Measurements from ENCODE around the gene PDZD2.
"Not testable (repeated sequence)": the region's sequence is repeated elsewhere in the genome, so short reads cannot be mapped to it uniquely, and the experiment has no call there.

PDZD2 gene

DNA sequence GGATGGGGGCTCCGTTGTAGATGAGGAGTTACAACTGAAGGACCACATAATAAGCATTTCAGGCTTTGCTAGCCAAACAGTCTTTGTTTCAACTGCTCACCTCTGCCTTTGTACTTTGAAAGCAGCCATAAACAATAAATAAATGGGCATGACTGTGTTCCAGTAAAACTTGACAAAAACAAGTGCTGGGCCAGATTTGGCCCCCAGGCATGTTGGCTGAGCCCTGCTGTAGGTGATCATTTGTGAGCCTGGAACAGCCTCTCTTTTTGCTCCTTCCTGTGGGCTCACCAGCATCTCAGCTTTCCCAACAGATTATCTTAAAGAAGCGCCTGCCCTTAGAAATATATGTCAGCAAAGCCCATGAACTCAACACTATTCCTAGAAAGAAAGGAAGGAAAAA lies 385.8 kb downstream of the PDZD2 start:
- Mint-ChIP-seq H3K27ac (no peak overlapping the region), H3K4me3 (no peak overlapping the region), H3K27me3 (no peaks in the 10 kb centered on the region), H3K36me3 (ENCODE audit: low read depth) (no peaks in the 10 kb centered on the region), H3K4me1 (peaks cover 6% of the 10 kb centered on the region), H3K9me3 (no peaks in the 10 kb centered on the region)
- ATAC-seq (no peak), DNase-seq (no peak)

DNA sequence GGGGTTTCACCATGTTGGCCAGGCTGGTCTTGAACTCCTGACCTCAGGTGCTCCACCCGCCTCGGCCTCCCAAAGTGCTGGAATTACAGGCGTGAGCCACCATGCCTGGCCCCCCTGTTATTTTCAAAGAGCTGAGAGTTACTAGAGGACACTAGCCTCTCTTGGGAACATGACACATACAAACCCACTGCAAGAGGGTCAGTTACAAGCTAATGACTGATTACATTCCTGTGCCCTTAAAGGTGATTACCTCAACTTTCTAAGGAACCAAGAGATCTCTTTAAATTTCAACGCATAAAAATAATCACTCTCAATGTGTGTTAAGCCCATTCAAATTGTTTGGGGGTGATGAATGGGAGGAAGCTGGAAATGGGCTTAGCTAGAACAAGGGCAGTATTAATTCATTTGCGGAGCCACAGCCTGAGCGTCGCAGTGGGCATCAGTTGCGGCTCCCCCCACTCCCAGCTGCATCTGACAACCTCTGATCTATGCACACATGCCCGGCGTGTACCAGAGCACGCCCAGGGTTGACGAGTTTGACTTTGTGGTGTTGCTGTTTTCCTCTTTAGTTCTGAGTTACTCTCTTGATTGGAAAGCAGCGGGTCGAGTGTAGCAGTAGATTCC lies 388.3 kb downstream of the PDZD2 start:
- Mint-ChIP-seq H3K27me3 (no peaks in the 10 kb centered on the region), H3K36me3 (ENCODE audit: low read depth) (no peaks in the 10 kb centered on the region), H3K27ac (no peak overlapping the region), H3K9me3 (no peaks in the 10 kb centered on the region), H3K4me1 (no peaks in the 10 kb centered on the region), H3K4me3 (no peak overlapping the region)
- no peak for ATAC-seq
- no peak for DNase-seq

GRCh38 chr5:32027717-32028458 lies 389.0 kb downstream of the PDZD2 start:
- Mint-ChIP-seq H3K27ac (no peak overlapping the region), H3K4me3 (no peak overlapping the region), H3K9me3 (no peaks in the 10 kb centered on the region), H3K27me3 (no peaks in the 10 kb centered on the region), H3K4me1 (peaks cover 4% of the 10 kb centered on the region), H3K36me3 (ENCODE audit: low read depth) (no peaks in the 10 kb centered on the region)
- ATAC-seq (no peak), DNase-seq (no peak)

DNA sequence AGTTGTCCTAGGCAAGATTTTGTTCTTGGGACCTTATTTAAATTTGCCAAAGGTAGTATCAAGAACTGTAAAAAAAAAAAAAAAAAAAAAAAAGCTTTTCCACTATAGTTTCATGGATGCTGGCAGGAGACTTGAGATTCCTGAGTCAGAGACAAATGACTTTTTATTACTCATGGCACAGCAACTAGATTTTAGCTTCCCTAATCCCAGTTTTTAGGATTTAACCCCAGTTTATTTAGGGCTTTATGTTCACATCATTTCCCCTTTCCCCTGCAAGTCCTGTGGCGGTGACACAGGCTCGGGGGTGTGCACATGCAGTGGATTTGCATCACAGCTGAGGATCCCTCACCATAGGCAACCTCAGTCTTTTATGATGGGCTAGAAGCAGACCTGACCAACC lies 390.3 kb downstream of the PDZD2 start:
- DNase-seq (no peak), ATAC-seq (no peak)
- Mint-ChIP-seq H3K4me3 (no peak overlapping the region), H3K4me1 (peaks cover 13% of the 10 kb centered on the region), H3K9me3 (no peaks in the 10 kb centered on the region), H3K27me3 (no peaks in the 10 kb centered on the region), H3K36me3 (ENCODE audit: low read depth) (no peaks in the 10 kb centered on the region), H3K27ac (no peak overlapping the region)

DNA sequence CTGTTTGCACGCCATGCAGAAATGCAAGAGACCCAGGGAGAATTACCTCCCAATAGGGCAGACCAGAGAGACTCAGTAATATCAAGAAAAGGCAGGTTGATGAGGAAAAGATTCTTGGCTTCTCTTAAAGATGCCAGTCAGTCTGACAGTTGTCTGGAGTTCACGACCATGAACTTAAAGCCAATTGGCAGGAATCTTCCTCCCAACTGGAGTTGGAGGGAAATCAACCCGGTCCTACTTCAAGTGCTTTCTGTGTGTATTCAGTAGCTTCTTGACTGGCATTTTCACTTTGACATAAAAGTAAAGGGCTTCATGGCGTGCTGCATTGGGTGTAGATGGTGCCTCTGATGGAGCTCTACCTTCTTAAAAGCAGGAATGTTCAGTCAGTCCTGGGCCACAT lies 390.9 kb downstream of the PDZD2 start:
- Mint-ChIP-seq H3K36me3 (ENCODE audit: low read depth) (no peaks in the 10 kb centered on the region), H3K4me3 (no peak overlapping the region), H3K4me1 (peaks cover 13% of the 10 kb centered on the region), H3K9me3 (no peaks in the 10 kb centered on the region), H3K27me3 (no peaks in the 10 kb centered on the region), H3K27ac (no peak overlapping the region)
- DNase-seq (no peak), ATAC-seq (no peak)

GRCh38 chr5:32030222-32030621 lies 391.3 kb downstream of the PDZD2 start:
- H3K36me3 Mint-ChIP-seq (ENCODE audit: low read depth), result no peaks in the 10 kb centered on the region
- H3K4me1 Mint-ChIP-seq, result peaks cover 13% of the 10 kb centered on the region
- H3K4me3 Mint-ChIP-seq, result no peak overlapping the region
- no peak for ATAC-seq
- DNase-seq, result no peak
- no peaks in the 10 kb centered on the region for H3K9me3 Mint-ChIP-seq
- H3K27me3 Mint-ChIP-seq, result no peaks in the 10 kb centered on the region
- no peak overlapping the region for H3K27ac Mint-ChIP-seq

- Mint-ChIP-seq H3K27ac (no peak overlapping the region), H3K27me3 (no peaks in the 10 kb centered on the region), H3K4me3 (no peak overlapping the region), H3K4me1 (peaks cover 13% of the 10 kb centered on the region), H3K36me3 (ENCODE audit: low read depth) (no peaks in the 10 kb centered on the region), H3K9me3 (no peaks in the 10 kb centered on the region)
- ATAC-seq (no peak), DNase-seq (no peak)
Measured at GRCh38 chr5:32030686-32031085, 391.8 kb downstream of the PDZD2 start.

- Mint-ChIP-seq H3K27ac (no peak overlapping the region), H3K4me3 (no peak overlapping the region), H3K4me1 (peaks cover 13% of the 10 kb centered on the region), H3K9me3 (no peaks in the 10 kb centered on the region), H3K27me3 (no peaks in the 10 kb centered on the region), H3K36me3 (ENCODE audit: low read depth) (no peaks in the 10 kb centered on the region)
- ATAC-seq, result no peak
- no peak for DNase-seq
Measured at GRCh38 chr5:32031089-32031488, 392.2 kb downstream of the PDZD2 start.

DNA sequence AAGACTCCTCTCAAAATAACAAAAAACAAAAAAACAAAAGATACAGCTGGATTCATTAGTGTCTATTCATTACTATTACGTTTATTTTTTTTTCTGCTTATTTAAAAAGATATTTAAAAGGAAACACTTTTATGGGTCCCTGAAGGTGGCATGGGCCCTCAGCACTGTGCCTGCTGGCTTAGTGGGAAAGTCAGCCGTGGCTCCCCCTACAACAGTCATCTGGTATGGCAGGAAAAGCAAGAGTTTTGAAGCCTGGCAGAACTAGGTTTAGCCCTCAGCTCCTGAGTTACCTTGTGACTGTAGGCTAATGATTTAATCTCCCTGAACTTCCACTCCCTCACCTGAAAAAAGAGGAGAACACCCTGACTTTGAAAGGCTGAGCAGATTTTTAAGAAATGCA lies 399.6 kb downstream of the PDZD2 start:
- Mint-ChIP-seq H3K9me3 (no peaks in the 10 kb centered on the region), H3K36me3 (ENCODE audit: low read depth) (no peaks in the 10 kb centered on the region), H3K27ac (no peak overlapping the region), H3K4me3 (no peak overlapping the region), H3K27me3 (no peaks in the 10 kb centered on the region), H3K4me1 (peaks cover 3% of the 10 kb centered on the region)
- no peak for DNase-seq
- ATAC-seq, result no peak

DNA sequence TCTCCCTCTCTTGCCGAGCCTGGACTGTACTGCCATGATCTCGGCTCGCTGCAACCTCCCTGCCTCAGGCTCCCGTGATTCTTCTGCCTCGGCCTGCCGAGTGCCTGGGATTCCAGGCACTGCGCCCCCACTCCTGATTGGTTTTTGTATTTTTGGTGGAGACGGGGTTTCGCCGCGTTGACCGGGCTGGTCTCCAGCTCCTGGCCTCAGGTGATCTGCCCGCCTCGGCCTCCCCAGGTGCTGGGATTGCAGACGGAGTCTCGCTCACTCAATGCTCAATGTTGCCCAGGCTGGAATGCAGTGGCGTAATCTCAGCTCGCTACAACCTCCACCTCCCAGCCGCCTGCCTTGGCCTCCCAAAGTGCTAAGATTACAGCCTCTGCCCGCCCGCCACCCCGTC lies 400.2 kb downstream of the PDZD2 start:
- H3K4me3 Mint-ChIP-seq; H3K27ac Mint-ChIP-seq; H3K36me3 Mint-ChIP-seq (ENCODE audit: low read depth); H3K27me3 Mint-ChIP-seq; H3K9me3 Mint-ChIP-seq; H3K4me1 Mint-ChIP-seq; DNase-seq; ATAC-seq: not testable (repeated sequence)

- not testable (repeated sequence) for ATAC-seq, H3K27me3 Mint-ChIP-seq, H3K4me3 Mint-ChIP-seq
Measured at GRCh38 chr5:32039601-32040000, 400.7 kb downstream of the PDZD2 start.

GRCh38 chr5:32040181-32040695 lies 401.3 kb downstream of the PDZD2 start:
- ATAC-seq, result not testable (repeated sequence)

More at GRCh38 chr5:32039601-32040000, 400.7 kb downstream of the PDZD2 start:
- DNase-seq; H3K4me1 Mint-ChIP-seq; H3K9me3 Mint-ChIP-seq; H3K36me3 Mint-ChIP-seq (ENCODE audit: low read depth); H3K27ac Mint-ChIP-seq: not testable (repeated sequence)

DNA sequence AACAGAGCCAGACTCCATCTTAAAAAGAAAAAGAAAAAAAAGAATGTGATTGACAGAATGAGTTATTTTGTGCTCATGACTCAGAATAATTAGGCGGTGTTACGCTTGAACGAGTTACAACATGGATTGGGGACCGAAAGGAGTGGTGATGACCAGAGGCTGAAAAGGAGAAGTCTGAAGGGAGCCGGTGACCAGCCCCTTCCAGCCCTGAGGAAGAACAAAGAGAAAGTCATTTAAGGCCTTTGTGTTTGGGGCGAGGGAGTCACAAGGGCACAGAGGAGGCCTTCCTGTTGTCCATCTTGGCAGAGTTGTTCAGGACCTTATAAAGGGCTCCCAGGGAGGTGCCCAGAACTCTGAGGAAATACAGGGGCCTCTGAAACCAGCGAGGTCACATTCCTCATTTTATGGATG lies 403.6 kb downstream of the PDZD2 start:
- Mint-ChIP-seq H3K4me1 (no peaks in the 10 kb centered on the region), H3K9me3 (no peaks in the 10 kb centered on the region), H3K4me3 (no peak overlapping the region), H3K27ac (no peak overlapping the region), H3K36me3 (ENCODE audit: low read depth) (no peaks in the 10 kb centered on the region), H3K27me3 (no peaks in the 10 kb centered on the region)
- no peak for DNase-seq
- no peak for ATAC-seq

More at GRCh38 chr5:32040181-32040695, 401.3 kb downstream of the PDZD2 start:
- H3K9me3 Mint-ChIP-seq; H3K4me1 Mint-ChIP-seq; H3K4me3 Mint-ChIP-seq; H3K36me3 Mint-ChIP-seq (ENCODE audit: low read depth); H3K27me3 Mint-ChIP-seq; DNase-seq; H3K27ac Mint-ChIP-seq: not testable (repeated sequence)

DNA sequence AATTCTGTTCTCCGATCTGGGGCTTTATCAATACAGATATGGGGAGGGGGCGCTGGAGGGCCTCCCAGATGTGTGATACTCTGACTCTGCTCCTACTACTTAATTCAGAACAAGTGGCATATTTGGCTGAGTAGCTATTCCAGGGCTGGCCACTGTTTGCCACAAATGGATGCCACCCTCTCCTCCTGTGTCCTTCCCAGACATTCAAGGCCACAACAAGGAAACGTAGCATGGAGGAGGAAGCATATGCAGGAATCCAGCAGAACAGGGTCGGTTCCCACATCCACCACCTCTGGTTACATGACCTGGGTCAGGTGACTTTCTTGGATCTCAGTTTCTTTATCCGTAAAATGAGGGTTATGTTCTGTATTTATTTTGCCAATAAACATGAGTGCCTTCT lies 404.2 kb downstream of the PDZD2 start:
- no peak overlapping the region for H3K4me3 Mint-ChIP-seq
- no peaks in the 10 kb centered on the region for H3K4me1 Mint-ChIP-seq
- no peaks in the 10 kb centered on the region for H3K27me3 Mint-ChIP-seq
- H3K27ac Mint-ChIP-seq, result no peak overlapping the region
- DNase-seq, result no peak
- no peak for ATAC-seq
- H3K9me3 Mint-ChIP-seq, result no peaks in the 10 kb centered on the region
- H3K36me3 Mint-ChIP-seq (ENCODE audit: low read depth), result no peaks in the 10 kb centered on the region

DNA sequence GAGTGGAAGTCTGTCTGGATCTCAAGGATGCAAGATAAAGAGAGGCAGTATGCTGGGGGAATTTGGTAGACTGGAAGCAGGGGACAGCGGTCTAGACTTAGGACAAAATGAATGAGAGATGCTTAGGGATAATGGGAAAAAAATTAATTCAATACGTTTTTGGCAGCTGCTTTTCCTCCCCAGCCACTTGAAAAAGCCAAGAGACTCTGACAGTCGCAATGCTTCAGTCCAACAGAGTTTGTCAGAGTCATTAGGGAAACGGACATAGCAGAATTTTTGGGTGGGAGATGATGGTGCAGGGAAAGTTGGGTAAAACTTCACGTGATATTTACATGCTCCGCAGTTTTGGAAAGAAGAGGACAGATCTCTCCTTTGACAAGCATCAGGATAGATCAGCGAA lies 405.5 kb downstream of the PDZD2 start:
- no peaks in the 10 kb centered on the region for H3K9me3 Mint-ChIP-seq
- no peak for DNase-seq
- H3K27me3 Mint-ChIP-seq, result no peaks in the 10 kb centered on the region
- no peak overlapping the region for H3K27ac Mint-ChIP-seq
- ATAC-seq, result no peak
- no peaks in the 10 kb centered on the region for H3K4me1 Mint-ChIP-seq
- H3K4me3 Mint-ChIP-seq, result no peak overlapping the region
- H3K36me3 Mint-ChIP-seq (ENCODE audit: low read depth), result no peaks in the 10 kb centered on the region
